Tongue (tissue), 2 donors: ENCODE data around the gene VCAM1. TPM values are rescaled to one million over a fixed set of nuclear protein-coding genes. Genes with fewer than 3 reads are reported as not detected.

ENCODE experiments used
- DNase-seq: peaks from one replicate; pipeline ENCODE4 v3.0.0-alpha.2; 2015
- total RNA-seq: library from RNA; depleted of rRNA; stranded (reverse); fragments of >200 nt; gene quantifications from one replicate; pipeline ENCODE4 v1.2.3, GENCODE V29; 2014

The VCAM1 gene
- total RNA-seq, 1 donor from 2014 or later = 40.3 TPM

- no peak for DNase-seq
Observed at GRCh38 chr1:100724281-100724680, 4.7 kb downstream of the VCAM1 start.

GRCh38 chr1:100730130-100730529 is 10.6 kb downstream of the VCAM1 start:
- no peak for DNase-seq

GRCh38 chr1:100731309-100731708 is 11.8 kb downstream of the VCAM1 start:
- no peak for DNase-seq

- no peak for DNase-seq
Observed at GRCh38 chr1:100731758-100732157, 12.2 kb downstream of the VCAM1 start.

GRCh38 chr1:100734676-100735075 is 15.1 kb downstream of the VCAM1 start:
- DNase-seq = peak; percentile 79

GRCh38 chr1:100735244-100735643 is 15.7 kb downstream of the VCAM1 start:
- no peak for DNase-seq

GRCh38 chr1:100736324-100736723 is 16.8 kb downstream of the VCAM1 start:
- peak; percentile 77 for DNase-seq

GRCh38 chr1:100736746-100737145 is 17.2 kb downstream of the VCAM1 start:
- peak; percentile 81 for DNase-seq

GRCh38 chr1:100746542-100746932 is 27.0 kb downstream of the VCAM1 start:
- DNase-seq = no peak

- no peak for DNase-seq
Observed at GRCh38 chr1:100747771-100748170, 28.2 kb downstream of the VCAM1 start.

GRCh38 chr1:100750005-100750885 is 30.7 kb downstream of the VCAM1 start:
- no peak for DNase-seq

GRCh38 chr1:100752791-100753190 is 33.2 kb downstream of the VCAM1 start:
- DNase-seq = no peak

- no peak for DNase-seq
Observed at GRCh38 chr1:100757946-100758345, 38.4 kb downstream of the VCAM1 start.

- no peak for DNase-seq
Observed at GRCh38 chr1:100759188-100759587, 39.6 kb downstream of the VCAM1 start.

- DNase-seq = peak; percentile 11
Observed at GRCh38 chr1:100760511-100760910, 41.0 kb downstream of the VCAM1 start.

- no peak for DNase-seq
Observed at GRCh38 chr1:100762461-100762860, 42.9 kb downstream of the VCAM1 start.

GRCh38 chr1:100767176-100767890 is 47.8 kb downstream of the VCAM1 start:
- DNase-seq = no peak

- no peak for DNase-seq
Observed at GRCh38 chr1:100769323-100769722, 49.8 kb downstream of the VCAM1 start.

GRCh38 chr1:100769906-100770646 is 50.5 kb downstream of the VCAM1 start:
- DNase-seq = no peak

GRCh38 chr1:100773444-100773843 is 53.9 kb downstream of the VCAM1 start:
- no peak for DNase-seq

- DNase-seq = no peak
Observed at GRCh38 chr1:100774370-100774769, 54.8 kb downstream of the VCAM1 start.

GRCh38 chr1:100775483-100775882 is 55.9 kb downstream of the VCAM1 start:
- DNase-seq = no peak

GRCh38 chr1:100778748-100779147 is 59.2 kb downstream of the VCAM1 start:
- no peak for DNase-seq
